Osteocyte (in vitro differentiated cells): Measurements from ENCODE around the gene ITIH5. TPM values are rescaled to one million over a fixed set of nuclear protein-coding genes. Genes with fewer than 3 reads are reported as not detected.
A peak's percentile ranks its signal among the peaks of the same experiment; 100 is the strongest.

Experiments
- DNase-seq: peaks from one replicate; pipeline ENCODE4 v3.0.0; 2021; ENCODE audit warnings: mixed read lengths; ENCODE audit not compliant: unreplicated experiment; ENCODE audit errors: extremely low spot score
- H3K27ac Mint-ChIP-seq: one replicate; pipeline ENCODE4 v1.8.0; 2021; ENCODE audit warnings: mild to moderate bottlenecking, mixed read lengths; ENCODE audit not compliant: unreplicated experiment
- H3K27me3 Mint-ChIP-seq: one replicate; pipeline ENCODE4 v1.8.0; 2021; ENCODE audit warnings: mixed read lengths; ENCODE audit not compliant: unreplicated experiment
- H3K36me3 Mint-ChIP-seq: one replicate; pipeline ENCODE4 v1.8.0; 2021; ENCODE audit warnings: mixed read lengths; ENCODE audit not compliant: unreplicated experiment
- H3K4me1 Mint-ChIP-seq: one replicate; pipeline ENCODE4 v1.8.0; 2021; ENCODE audit warnings: mixed read lengths; ENCODE audit not compliant: unreplicated experiment
- H3K4me3 Mint-ChIP-seq: one replicate; pipeline ENCODE4 v1.8.0; 2021; ENCODE audit warnings: mild to moderate bottlenecking, moderate library complexity, mixed read lengths; ENCODE audit not compliant: unreplicated experiment
- H3K9me3 Mint-ChIP-seq: one replicate; pipeline ENCODE4 v1.8.0; 2021; ENCODE audit warnings: mixed read lengths; ENCODE audit not compliant: unreplicated experiment
- total RNA-seq: library from RNA; stranded (reverse); gene quantifications from 2 replicates; pipeline ENCODE4 v1.2.1, GENCODE V29; 2021
- TF ChIP-seq, protein P1 (sequence below): fragments of 200-600 bp; sonication (generic); IDR thresholded peaks from 2 replicates; pipeline ENCODE4 v1.5.0; 2021; ENCODE audit warnings: antibody characterized with exemption, mild to moderate bottlenecking, moderate library complexity

ITIH5 gene
- total RNA-seq, 1 donor from 2014 or later: 0.35 TPM

DNA sequence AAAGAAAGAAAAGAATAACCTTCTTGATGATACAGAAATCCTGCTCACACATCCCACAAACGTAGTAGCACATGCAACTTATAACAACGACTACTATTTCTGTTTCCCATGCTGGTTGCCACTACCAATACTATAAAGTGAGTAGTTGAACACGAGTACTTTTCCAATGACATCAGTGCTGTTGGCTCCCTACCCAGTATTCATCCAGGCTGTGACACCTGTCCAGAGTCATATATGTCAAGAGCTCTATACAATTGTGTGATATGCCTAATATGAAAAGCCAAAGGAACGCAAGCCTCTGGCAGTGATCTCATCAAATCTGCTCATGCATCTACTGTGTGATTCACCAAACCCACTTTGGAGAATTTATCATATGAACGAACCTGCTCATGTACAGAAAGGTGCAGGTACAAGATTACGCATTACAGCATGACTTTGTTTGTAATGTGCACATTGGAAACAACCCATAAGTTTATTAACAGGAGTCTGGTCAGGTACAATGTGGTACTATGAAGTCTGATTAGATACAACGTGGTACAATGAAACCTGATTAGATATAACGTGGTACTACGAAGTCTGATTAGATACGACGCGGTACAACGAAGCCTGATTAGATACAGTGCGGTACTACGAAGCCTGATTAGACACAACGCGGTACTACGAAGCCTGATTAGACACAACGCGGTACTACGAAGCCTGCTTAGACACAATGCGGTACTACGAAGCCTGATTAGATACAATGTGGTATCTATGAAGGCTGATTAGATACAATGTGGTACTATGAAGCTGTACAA, 5.8 kb upstream of the ITIH5 start:
- Mint-ChIP-seq H3K9me3 (no peaks in the 10 kb centered on the region), H3K4me1 (peaks cover 2% of the 10 kb centered on the region), H3K36me3 (no peaks in the 10 kb centered on the region), H3K27me3 (peaks cover 28% of the 10 kb centered on the region), H3K4me3 (no peak overlapping the region), H3K27ac (no peak overlapping the region)
- DNase-seq: no peak
- TF ChIP-seq, protein P1, sequence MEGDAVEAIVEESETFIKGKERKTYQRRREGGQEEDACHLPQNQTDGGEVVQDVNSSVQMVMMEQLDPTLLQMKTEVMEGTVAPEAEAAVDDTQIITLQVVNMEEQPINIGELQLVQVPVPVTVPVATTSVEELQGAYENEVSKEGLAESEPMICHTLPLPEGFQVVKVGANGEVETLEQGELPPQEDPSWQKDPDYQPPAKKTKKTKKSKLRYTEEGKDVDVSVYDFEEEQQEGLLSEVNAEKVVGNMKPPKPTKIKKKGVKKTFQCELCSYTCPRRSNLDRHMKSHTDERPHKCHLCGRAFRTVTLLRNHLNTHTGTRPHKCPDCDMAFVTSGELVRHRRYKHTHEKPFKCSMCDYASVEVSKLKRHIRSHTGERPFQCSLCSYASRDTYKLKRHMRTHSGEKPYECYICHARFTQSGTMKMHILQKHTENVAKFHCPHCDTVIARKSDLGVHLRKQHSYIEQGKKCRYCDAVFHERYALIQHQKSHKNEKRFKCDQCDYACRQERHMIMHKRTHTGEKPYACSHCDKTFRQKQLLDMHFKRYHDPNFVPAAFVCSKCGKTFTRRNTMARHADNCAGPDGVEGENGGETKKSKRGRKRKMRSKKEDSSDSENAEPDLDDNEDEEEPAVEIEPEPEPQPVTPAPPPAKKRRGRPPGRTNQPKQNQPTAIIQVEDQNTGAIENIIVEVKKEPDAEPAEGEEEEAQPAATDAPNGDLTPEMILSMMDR: no peak

DNA sequence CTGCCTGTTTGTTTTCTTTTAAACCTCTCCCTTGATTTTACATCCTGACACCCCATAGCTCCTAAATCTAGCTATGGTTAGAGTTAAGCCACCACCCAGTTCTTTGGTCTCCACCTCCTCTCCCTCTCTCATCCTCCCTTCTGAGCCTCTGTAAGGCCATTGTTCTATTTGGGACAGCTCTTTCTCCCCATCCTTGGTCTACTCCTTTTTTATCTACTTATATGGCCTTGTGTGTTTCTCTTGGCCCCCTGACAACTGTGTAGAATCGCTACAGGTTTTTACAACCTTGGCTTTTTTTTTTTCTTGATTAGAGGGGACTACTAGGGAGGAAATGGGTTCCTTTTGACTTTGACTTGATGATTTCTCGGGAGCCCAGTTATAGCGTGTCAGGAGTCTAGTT, 3.4 kb upstream of the ITIH5 start:
- Mint-ChIP-seq H3K27ac (no peak overlapping the region), H3K36me3 (no peaks in the 10 kb centered on the region), H3K4me1 (peaks cover 11% of the 10 kb centered on the region), H3K4me3 (no peak overlapping the region), H3K27me3 (peaks cover 39% of the 10 kb centered on the region), H3K9me3 (no peaks in the 10 kb centered on the region)
- TF ChIP-seq, protein P1: no peak
- no peak for DNase-seq

DNA sequence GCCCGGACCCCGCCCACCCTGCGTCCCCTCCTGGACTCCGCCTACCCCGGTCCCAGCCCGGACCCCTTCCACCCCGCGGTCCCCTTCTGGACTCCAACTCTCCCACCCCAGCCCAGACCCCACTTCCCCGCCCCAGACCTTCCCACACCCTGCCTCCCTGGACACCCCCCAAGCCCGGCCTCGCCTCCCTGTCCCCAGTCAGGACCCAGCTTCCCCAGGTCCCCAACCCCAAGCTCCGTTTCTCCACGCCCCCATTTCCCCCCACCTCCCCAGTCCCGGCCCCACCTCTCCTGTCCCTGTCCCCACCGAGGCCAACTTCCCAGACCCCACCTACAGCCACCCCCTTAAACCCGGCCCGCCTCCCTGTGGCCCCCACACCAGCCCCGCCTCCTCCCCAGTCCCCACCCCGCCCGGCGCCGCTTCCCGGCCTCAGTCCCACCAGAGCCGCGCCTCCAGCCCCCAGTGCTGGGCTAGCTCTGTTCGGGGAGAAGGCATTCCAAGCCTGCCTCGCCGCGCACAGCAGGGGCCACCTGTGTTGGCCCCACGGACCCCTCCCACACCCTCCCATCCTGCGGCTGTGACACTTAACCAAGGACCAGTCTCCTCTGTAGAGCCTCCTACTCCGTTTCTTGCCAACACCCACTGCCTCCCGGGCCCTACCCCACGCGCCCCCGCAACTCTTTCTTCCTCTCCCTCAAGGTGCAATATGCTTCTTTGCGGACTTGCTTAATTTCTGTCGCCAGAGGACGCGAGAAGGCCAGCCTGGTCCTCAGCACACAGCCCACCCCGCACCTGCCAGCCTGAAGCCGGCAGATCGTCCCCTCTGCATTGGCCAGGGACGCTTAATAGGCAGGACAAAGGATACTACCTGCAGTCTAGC, 736 bp upstream of the ITIH5 start:
- H3K27ac Mint-ChIP-seq: no peak overlapping the region
- DNase-seq: no peak
- H3K27me3 Mint-ChIP-seq: peaks cover 45% of the 10 kb centered on the region
- no peaks in the 10 kb centered on the region for H3K36me3 Mint-ChIP-seq
- TF ChIP-seq, protein P1: no peak
- H3K4me3 Mint-ChIP-seq: peak overlapping the region; percentile 52
- H3K4me1 Mint-ChIP-seq: peaks cover 11% of the 10 kb centered on the region
- H3K9me3 Mint-ChIP-seq: no peaks in the 10 kb centered on the region

DNA sequence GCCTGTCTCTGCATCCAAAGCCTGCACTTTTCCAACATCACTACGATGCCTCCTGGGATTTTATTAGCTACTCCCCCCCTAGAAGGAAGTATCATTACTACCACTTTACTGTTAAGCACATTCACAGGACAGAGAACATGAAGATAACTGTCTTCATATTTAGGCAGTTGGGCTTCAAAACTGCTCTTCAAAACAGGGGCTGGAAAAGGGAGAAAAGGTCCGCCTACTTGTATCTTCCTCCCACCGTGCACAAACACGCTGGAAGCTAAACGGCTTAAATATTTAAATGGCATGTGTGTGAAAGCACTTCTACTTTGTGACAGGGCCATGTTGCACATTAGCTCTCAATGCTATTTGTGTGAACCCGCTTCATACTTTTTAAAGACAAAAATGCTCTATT, 999 bp downstream of the ITIH5 start:
- Mint-ChIP-seq H3K4me1 (peaks cover 11% of the 10 kb centered on the region), H3K27ac (no peak overlapping the region)

More for the DNA sequence above, 999 bp downstream of the ITIH5 start:
- peaks cover 43% of the 10 kb centered on the region for H3K27me3 Mint-ChIP-seq
- no peak for DNase-seq
- TF ChIP-seq, protein P1: no peak
- no peaks in the 10 kb centered on the region for H3K9me3 Mint-ChIP-seq
- H3K36me3 Mint-ChIP-seq: no peaks in the 10 kb centered on the region
- peak overlapping the region; percentile 46 for H3K4me3 Mint-ChIP-seq
